Psoas muscle (tissue), 8 donors: Measurements from ENCODE around the gene DCANP1. TPM values are rescaled to one million over a fixed set of nuclear protein-coding genes. Genes with fewer than 3 reads are reported as not detected.

Experiments used
- ATAC-seq, 4 donors: fragments of 200-7000 bp; cut with Tn5 transposase; one replicate each; pipeline ENCODE4 v1.9.1; 2020; ENCODE audit warnings: moderate library complexity in 3 of 4, mild to moderate bottlenecking in 2 of 4
- DNase-seq, 2 donors: peaks; one replicate each; pipeline ENCODE4 v3.0.0-alpha.2; 2020
- H3K27ac ChIP-seq: fragments of 200-600 bp; one replicate; pipeline ENCODE4 v1.8.0; 2022
- H3K27me3 ChIP-seq, 3 donors: fragments of 200-600 bp in 1 of 3; one replicate each; pipeline versions ENCODE4 v1.6.1 to v1.8.0; 2013 to 2022; ENCODE audit warnings: low read length in 2 of 3, mild to moderate bottlenecking in 2 of 3, moderate library complexity in 1 of 3; ENCODE audit not compliant: insufficient read depth in 3 of 3
- H3K36me3 ChIP-seq, 2 donors: fragments of 200-600 bp in 1 of 2; one replicate each; pipeline versions ENCODE4 v1.6.1 to v1.8.0; 2013 to 2022; ENCODE audit warnings: low read depth in 1 of 2, mild to moderate bottlenecking in 1 of 2, moderate library complexity in 1 of 2; ENCODE audit not compliant: insufficient read depth in 1 of 2
- H3K4me1 ChIP-seq: fragments of 200-600 bp; one replicate; pipeline ENCODE4 v1.8.0; 2022
- H3K4me3 ChIP-seq: fragments of 200-600 bp; one replicate; pipeline ENCODE4 v1.8.0; 2022; ENCODE audit warnings: mild to moderate bottlenecking
- H3K9me3 ChIP-seq: fragments of 200-600 bp; one replicate; pipeline ENCODE4 v1.8.0; 2022
- WGBS, 3 donors: extraction: QIAGEN DNeasy Blood & Tissue Kit; methylation state at CpG; one replicate each; pipeline versions ENCODE4 v1.1.6 to v1.1.7; 2013; 5-methylcytosine and 5-hydroxymethylcytosine counted together
- intact Hi-C, 2 donors: fragments of 100-400 bp; cut with DNase I; formaldehyde crosslinking; loops; one replicate each; pipeline versions ENCODE4 v1.11.0 to v1.14.2; 2022
- polyA plus RNA-seq, 3 donors: library from polyadenylated mRNA; stranded (reverse); fragments of 200-250 nt; gene quantifications; one replicate each; pipeline ENCODE4 v1.2.3, GENCODE V29; 2013
- total RNA-seq, 4 donors: library from RNA; stranded (reverse); fragmentation: NEBNext Ultra II Directional in 2 of 4; extraction: Animal tissue kit (Norgen Biotek cat#: 25700) in 2 of 4; gene quantifications; one replicate each; pipeline versions ENCODE4 v1.2.1 to v1.2.4, GENCODE V29; 2021 to 2023
- TF ChIP-seq, protein P1 (sequence below): fragments of 200-600 bp; IDR thresholded peaks from one replicate; pipeline ENCODE4 v1.8.0; 2022; ENCODE audit warnings: antibody characterized with exemption
- donor health status: healthy with polysubstance abuse.
- donor health status: DM: no; HTN: no; CAD: no; lungs with moderate emphysema.
- donor health status: Bipolar disorder and iron deficiency.
- donor health status: healthy.
- donor health status: DM: yes; HTN: yes; CAD: no.
- donor health status: DM: no; HTN: no; CAD: no.
- donor health status: DM: no; HTN: no; CAD: no.
- donor health status: DM: yes; HTN: yes; CAD: no.

Gene DCANP1
- total and polyA plus RNA-seq, 7 donors: 0.01 TPM; not detected in 6

GRCh38 chr5:135442431-135443160 is 4.6 kb downstream of the DCANP1 start:
- TF ChIP-seq, protein P1, sequence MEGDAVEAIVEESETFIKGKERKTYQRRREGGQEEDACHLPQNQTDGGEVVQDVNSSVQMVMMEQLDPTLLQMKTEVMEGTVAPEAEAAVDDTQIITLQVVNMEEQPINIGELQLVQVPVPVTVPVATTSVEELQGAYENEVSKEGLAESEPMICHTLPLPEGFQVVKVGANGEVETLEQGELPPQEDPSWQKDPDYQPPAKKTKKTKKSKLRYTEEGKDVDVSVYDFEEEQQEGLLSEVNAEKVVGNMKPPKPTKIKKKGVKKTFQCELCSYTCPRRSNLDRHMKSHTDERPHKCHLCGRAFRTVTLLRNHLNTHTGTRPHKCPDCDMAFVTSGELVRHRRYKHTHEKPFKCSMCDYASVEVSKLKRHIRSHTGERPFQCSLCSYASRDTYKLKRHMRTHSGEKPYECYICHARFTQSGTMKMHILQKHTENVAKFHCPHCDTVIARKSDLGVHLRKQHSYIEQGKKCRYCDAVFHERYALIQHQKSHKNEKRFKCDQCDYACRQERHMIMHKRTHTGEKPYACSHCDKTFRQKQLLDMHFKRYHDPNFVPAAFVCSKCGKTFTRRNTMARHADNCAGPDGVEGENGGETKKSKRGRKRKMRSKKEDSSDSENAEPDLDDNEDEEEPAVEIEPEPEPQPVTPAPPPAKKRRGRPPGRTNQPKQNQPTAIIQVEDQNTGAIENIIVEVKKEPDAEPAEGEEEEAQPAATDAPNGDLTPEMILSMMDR: no peak
- WGBS, 3 donors: 82 to 92% (median 86%) methylated on average over 7 to 8 of the region's 8 CpGs
- H3K4me1 ChIP-seq: peaks cover 16% of the 10 kb centered on the region

DNA sequence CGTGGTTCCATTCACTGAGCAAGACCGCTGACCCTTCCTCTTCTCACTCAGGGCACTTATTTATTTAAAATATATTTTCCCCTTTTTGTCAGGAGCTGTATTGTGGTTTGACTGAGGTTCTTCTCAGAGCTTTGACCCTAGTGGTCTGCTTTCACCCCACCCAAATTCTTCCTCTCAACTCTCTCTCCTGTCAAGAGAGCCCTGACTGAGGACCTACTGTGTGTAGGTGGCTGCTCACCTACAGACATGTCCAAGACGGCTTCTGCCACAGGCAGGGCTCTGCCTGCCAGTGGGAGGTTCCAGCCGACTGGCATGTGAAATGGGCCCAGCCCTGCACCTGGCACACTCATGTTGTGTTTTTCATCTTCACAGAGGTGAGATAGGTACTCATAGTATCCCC is 5.2 kb downstream of the DCANP1 start:
- ATAC-seq (no peak), DNase-seq (no peak)
- Histone ChIP-seq H3K4me3 (no peak overlapping the region), H3K27me3 (no peaks in the 10 kb centered on the region), H3K9me3 (no peaks in the 10 kb centered on the region), H3K27ac (no peak overlapping the region), H3K36me3 (no peaks in the 10 kb centered on the region), H3K4me1 (peaks cover 17% of the 10 kb centered on the region)
- WGBS, 3 donors: 86 to 90% (median 90%) methylated on average over 4 of the region's 4 CpGs
- intact Hi-C loops: no loop called here
- TF ChIP-seq, protein P1: no peak

More at GRCh38 chr5:135442431-135443160, 4.6 kb downstream of the DCANP1 start:
- H3K9me3 ChIP-seq: no peaks in the 10 kb centered on the region
- no peak overlapping the region for H3K4me3 ChIP-seq
- no peaks in the 10 kb centered on the region for H3K27me3 ChIP-seq
- intact Hi-C loops: no loop called here
- DNase-seq: no peak
- H3K27ac ChIP-seq: no peak overlapping the region
- no peaks in the 10 kb centered on the region for H3K36me3 ChIP-seq
- no peak for ATAC-seq

- no peak overlapping the region for H3K4me3 ChIP-seq
- intact Hi-C loops: no loop called here
- peaks cover 17% of the 10 kb centered on the region for H3K4me1 ChIP-seq
- H3K36me3 ChIP-seq: no peaks in the 10 kb centered on the region
- ATAC-seq (no peak), DNase-seq (no peak)
- H3K9me3 ChIP-seq: no peaks in the 10 kb centered on the region
- no peaks in the 10 kb centered on the region for H3K27me3 ChIP-seq
- H3K27ac ChIP-seq: no peak overlapping the region
- WGBS, 3 donors: 52 to 60% (median 55%) methylated on average over 11 of the region's 11 CpGs
- TF ChIP-seq, protein P1: no peak
Observed at GRCh38 chr5:135441350-135441831, 5.8 kb downstream of the DCANP1 start.

- no peaks in the 10 kb centered on the region for H3K27me3 ChIP-seq
- ATAC-seq: no peak
- H3K4me3 ChIP-seq: no peak overlapping the region
- H3K36me3 ChIP-seq: no peaks in the 10 kb centered on the region
- 70 to 82% (median 79%) methylated on average over 6 of the region's 6 CpGs for WGBS, 3 donors
- H3K27ac ChIP-seq: no peak overlapping the region
- intact Hi-C loops: no loop called here
- TF ChIP-seq, protein P1: no peak
- H3K9me3 ChIP-seq: no peaks in the 10 kb centered on the region
- no peak for DNase-seq
- peaks cover 17% of the 10 kb centered on the region for H3K4me1 ChIP-seq
Observed at GRCh38 chr5:135440916-135441315, 6.2 kb downstream of the DCANP1 start.
